HL-60 (cell line): ENCODE measurements around the gene TSPYL6.

Experiments
- DNase-seq, 2 experiments: peaks; one replicate each; pipeline ENCODE4 v3.0.0-alpha.2; 2010 to 2020; ENCODE audit warnings: low read depth in 1 of 2, low spot score in 1 of 2
- H3K27ac ChIP-seq: fragments of 250-450 bp; sonication (Bioruptor Pico); replicated peaks from 2 replicates; pipeline ENCODE4 v1.5.1; 2020; ENCODE audit warnings: mild to moderate bottlenecking, moderate library complexity
- H3K27me3 ChIP-seq: fragments of 250-450 bp; sonication (Bioruptor Pico); 2 replicates; pipeline ENCODE4 v1.5.1; 2021; ENCODE audit warnings: mild to moderate bottlenecking, moderate library complexity; ENCODE audit not compliant: insufficient read depth, poor library complexity, severe bottlenecking
- H3K4me3 ChIP-seq: replicated peaks from 2 replicates; pipeline ENCODE4 v1.5.1; 2011; ENCODE audit warnings: mild to moderate bottlenecking, control low read depth, low read length; ENCODE audit not compliant: insufficient read depth
- CTCF ChIP-seq: IDR thresholded peaks from one replicate; pipeline ENCODE4 v1.5.1; 2011; ENCODE audit warnings: low read length, control low read depth, inconsistent platforms; ENCODE audit not compliant: insufficient read depth
- GABPA ChIP-seq: IDR thresholded peaks from 2 replicates; pipeline ENCODE4 v1.6.1; 2012; ENCODE audit warnings: low read depth
- POLR2AphosphoS5 ChIP-seq: IDR thresholded peaks from 2 replicates; pipeline ENCODE4 v1.6.1; 2012; ENCODE audit warnings: low read depth
- REST ChIP-seq: IDR thresholded peaks from 2 replicates; pipeline ENCODE4 v1.6.1; 2012; ENCODE audit warnings: low read depth; ENCODE audit not compliant: insufficient replicate concordance
- SPI1 ChIP-seq: IDR thresholded peaks from 2 replicates; pipeline ENCODE4 v1.6.1; 2012; ENCODE audit warnings: low read depth, mild to moderate bottlenecking, borderline replicate concordance

Gene TSPYL6

DNA sequence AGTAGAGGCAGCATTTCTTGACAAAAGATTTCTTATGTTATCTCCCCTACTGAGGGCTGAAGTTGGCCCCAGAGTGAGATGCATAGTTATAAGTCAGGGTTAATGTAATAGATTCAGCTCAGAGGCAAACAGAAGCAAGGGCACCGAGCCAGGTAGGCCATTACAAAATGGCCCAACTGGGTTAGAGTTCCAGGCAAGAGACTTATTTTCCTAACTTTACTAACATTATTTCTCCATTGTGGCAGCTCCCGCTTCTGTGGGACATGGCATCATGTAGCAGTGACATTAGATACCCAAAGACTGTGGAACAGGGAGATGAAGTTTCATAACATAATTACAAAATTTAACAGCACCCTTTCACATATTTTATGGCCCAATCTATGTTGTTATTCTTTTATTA is 27.1 kb downstream of the TSPYL6 start:
- H3K27me3 ChIP-seq: no peaks in the 10 kb centered on the region
- H3K4me3 ChIP-seq: no peak overlapping the region
- TF ChIP-seq SPI1: no peak
- TF ChIP-seq POLR2AphosphoS5: no peak
- no peak for TF ChIP-seq CTCF
- H3K27ac ChIP-seq: no peak overlapping the region
- no peak for DNase-seq

GRCh38 chr2:54227798-54228197 is 28.2 kb downstream of the TSPYL6 start:
- H3K4me3 ChIP-seq: no peak overlapping the region
- no peak for DNase-seq
- H3K27ac ChIP-seq: no peak overlapping the region
- no peak for TF ChIP-seq POLR2AphosphoS5
- TF ChIP-seq CTCF: no peak
- no peak for TF ChIP-seq SPI1
- TF ChIP-seq REST: no peak
- TF ChIP-seq GABPA: no peak
- H3K27me3 ChIP-seq: no peaks in the 10 kb centered on the region

DNA sequence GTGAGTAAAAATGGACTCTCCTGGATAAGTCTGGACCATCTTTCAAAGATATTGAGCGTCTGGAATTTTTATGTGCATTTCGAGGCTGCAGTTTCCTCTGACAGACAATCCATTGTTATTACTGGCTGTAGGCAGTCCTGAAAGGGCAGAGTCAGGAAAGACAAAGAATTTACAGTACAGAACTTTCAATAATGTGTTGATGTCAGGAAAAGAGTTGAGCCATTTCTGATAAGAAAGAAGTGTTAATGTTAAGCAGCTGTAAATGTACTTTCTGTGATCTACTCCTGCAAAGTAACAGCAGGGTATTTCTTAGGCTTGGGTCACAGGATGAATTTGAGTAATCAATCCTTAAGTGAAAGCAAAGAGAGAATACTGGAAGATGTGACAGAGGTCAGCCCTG is 29.8 kb downstream of the TSPYL6 start:
- Histone ChIP-seq H3K27me3 (no peaks in the 10 kb centered on the region), H3K4me3 (no peak overlapping the region), H3K27ac (no peak overlapping the region)
- TF ChIP-seq SPI1: no peak
- TF ChIP-seq GABPA: no peak
- no peak for TF ChIP-seq REST
- TF ChIP-seq POLR2AphosphoS5: no peak
- TF ChIP-seq CTCF: no peak
- DNase-seq: no peak

DNA sequence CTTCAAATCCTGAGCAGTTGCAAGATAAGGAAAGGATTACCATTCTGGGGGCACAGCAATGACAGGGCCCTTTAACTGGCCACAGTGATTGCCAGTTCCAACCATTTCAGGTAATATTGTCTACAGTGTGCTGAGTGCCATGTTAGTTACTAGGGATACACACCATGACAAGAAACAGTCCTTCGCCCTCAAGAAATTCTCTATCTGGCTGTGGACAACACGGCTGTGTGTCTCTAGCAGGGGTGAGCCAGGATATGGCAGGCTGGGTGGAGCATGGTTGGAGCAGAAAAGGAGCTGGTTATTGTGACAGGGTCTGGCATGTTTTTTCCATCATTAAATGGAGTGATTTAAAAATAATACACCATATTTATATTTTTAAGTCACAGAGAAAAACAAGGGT is 31.0 kb downstream of the TSPYL6 start:
- H3K4me3 ChIP-seq: no peak overlapping the region
- TF ChIP-seq REST (no peak), POLR2AphosphoS5 (no peak), GABPA (no peak), SPI1 (no peak), CTCF (no peak)
- no peak overlapping the region for H3K27ac ChIP-seq
- DNase-seq: no peak
- H3K27me3 ChIP-seq: no peaks in the 10 kb centered on the region
